Effector CD8-positive, alpha-beta T cell (primary cell): ENCODE measurements around the gene ST6GALNAC6.
"Not testable (repeated sequence)": the region's sequence is repeated elsewhere in the genome, so short reads cannot be mapped to it uniquely, and the experiment has no call there.

Experiments
- DNase-seq: peaks from one replicate; lab custom pipeline; 2025; lab: John Stamatoyannopoulos, UW

The ST6GALNAC6 gene

DNA sequence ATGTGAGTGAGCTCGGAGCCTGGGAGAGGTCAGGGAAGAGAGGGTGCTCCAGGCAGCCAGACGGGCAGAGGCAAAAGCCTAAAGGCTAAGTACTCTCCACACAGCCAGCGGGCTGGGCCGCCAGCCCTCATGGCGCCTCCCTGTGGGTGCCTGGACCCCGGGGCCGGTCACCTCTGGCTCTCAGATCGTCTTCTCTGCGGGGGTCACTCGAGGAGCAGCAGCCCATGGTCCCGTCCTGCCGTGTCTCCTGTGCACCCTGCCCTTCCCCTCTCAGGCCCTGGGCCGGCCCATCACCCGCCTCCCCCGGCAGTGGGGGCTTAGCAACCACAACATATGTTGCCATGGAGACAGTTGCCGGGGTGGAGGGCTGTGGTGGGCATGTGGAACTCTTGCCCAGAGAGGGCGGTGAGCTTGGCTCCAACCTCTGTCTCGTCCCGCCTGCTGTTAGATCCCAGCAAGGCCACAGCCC, 26.1 kb downstream of the ST6GALNAC6 start:
- no peak for DNase-seq

- no peak for DNase-seq
Observed at GRCh38 chr9:127872369-127873222, 26.8 kb downstream of the ST6GALNAC6 start.

- no peak for DNase-seq
Observed at GRCh38 chr9:127871531-127871930, 27.9 kb downstream of the ST6GALNAC6 start.

DNA sequence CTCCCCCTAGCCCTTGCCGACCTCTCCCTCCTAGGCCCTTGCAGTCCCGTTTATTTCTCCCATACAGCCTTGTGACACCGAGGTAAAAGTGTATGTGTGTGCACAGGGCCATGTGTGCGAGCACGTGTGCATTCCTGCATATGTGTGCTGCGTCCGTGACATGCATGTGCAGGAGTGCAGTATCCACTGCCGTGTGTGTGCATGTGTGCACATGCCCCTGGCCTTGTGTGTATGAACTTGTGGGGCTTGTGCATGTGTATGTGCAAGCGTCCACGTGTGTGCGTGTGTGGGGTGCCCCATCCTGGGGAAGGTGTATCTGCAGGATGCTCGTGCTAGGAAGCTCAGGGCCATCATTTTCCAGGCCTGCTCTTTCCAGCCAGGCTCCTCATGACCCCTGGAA, 28.5 kb downstream of the ST6GALNAC6 start:
- no peak for DNase-seq

GRCh38 chr9:127870153-127870491, 29.3 kb downstream of the ST6GALNAC6 start:
- DNase-seq = not testable (repeated sequence)

DNA sequence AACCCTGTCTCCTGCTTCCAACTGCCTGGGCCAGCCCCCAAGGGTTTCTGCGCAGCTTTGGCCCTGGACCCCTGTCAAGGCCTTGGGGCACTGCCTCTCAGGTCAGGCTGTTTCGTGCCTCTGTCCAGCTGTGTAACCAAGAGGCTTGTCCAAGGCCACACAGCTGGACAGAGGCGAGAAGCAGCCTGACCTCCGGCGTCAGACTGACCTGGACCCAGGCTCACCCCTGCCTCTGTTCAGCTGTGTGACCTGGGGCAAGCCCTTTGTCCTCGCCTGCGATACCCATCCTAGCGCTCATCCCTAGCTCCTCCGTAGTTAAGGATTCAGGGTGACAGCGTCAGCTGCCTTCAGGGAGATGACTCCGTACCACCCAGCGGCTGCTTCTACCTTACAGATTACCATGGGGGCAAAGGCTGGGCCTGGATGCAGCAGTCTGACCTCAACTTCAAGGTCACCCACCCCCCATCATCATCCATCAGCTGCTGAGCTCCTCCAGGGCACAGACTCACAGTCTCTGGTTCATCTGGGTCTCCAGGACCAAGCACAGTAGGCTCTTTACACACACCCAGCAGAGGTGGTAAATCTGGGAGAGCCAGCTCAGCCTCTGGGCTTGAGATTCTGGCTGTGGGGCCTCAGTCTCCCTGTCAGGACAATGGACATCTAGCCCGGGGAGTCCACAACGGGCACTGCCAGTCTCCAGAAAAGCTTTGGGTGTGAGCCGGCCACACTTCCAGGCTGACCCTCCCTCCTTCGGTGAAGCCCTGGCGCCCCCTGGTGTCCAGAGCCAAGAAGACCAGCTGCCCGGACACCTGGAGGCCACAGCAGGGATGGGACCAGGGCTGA, 29.9 kb downstream of the ST6GALNAC6 start:
- DNase-seq = peak; percentile 75

DNA sequence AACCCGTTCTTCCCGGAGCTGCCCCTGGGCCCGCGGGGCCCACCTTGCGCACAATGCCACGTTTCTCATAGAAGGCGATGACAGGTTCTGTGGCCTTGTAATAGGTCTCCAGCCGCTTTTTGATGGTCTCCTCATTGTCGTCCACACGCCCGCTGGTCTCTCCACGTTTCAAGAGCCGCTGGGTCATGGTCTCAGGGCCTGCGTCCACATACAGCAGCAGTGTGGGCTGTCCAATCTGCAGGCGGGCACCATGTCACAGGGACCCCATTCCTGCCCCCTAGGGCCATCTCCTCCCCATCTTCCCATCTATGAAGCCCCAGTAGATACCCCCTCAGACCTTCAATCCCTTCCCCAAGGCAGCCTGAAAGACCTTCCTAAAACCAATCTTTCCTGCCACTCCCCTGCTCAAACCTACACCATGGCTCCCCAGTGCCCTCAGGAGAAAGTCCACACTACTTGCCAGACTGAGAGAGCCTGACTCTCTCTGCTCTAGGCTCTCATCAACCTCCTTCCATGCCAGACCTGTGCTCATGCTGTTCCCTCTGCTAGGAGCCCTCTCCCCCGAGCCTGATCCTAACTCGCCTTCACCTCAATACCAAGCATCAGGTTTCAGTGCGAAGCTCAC, 31.0 kb downstream of the ST6GALNAC6 start:
- no peak for DNase-seq

DNA sequence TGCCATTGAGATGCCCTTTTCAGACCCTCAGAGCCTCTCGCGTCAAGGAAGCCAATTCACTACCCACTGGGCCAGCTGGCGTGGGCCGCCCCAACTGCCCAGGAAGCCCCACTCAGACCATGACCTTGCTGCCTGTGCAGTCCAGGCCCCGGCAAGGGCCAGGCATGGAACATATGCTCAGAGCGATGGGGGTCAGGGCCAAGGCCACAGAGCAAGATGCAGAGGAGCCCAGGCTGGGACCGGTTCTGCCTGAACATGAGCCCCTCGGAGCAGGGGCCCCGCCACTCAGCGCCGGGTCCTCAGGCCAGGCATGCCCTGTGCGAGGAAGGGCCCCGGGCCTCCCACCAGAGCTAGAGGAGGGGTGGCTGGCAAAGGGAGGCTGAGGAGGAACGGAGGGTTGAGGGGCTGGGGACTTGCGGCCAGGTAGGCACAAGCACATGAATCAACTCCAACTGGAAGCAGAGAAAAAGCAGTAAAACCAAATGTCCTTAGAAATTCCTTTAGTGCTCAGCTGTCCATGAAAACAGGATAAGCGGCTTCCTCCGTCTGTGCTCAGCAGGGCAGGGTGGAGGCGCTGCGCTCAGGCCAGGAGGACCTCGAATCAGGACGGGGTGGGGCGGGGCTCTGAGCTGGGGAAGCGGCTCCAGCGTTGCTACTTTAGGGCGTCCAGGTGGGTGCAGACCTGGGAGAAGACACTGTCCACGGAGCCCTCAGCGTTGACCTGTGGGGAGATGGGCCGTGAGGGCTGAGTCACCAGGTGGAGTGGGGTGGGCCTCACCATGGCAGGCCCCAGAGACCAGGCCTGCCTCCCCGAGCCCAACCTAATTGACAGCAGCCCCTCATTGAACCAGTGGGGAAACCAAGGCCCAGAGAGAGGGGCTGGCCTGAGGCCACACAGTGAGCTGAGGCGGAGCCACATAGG, 31.8 kb downstream of the ST6GALNAC6 start:
- no peak for DNase-seq

DNA sequence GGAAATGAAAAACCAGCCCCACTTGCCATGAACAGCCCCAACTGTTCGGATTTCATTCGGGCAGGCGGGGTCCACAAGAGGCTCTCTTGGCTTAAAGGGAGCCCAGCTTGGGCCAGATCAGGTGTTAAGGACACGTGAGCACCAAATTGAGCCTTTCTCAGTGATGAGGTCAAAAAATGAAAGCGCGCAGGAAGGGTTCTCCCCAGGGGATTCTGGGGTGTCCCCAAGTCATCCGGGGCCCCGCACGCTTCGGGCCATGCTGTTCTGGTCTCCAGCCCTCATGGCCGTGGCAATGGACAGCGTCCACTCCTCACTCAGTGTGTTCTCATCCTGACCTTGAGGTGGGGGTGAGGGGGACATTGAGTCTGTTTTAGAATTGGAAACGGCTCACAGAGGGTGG, 32.9 kb downstream of the ST6GALNAC6 start:
- DNase-seq = no peak

DNA sequence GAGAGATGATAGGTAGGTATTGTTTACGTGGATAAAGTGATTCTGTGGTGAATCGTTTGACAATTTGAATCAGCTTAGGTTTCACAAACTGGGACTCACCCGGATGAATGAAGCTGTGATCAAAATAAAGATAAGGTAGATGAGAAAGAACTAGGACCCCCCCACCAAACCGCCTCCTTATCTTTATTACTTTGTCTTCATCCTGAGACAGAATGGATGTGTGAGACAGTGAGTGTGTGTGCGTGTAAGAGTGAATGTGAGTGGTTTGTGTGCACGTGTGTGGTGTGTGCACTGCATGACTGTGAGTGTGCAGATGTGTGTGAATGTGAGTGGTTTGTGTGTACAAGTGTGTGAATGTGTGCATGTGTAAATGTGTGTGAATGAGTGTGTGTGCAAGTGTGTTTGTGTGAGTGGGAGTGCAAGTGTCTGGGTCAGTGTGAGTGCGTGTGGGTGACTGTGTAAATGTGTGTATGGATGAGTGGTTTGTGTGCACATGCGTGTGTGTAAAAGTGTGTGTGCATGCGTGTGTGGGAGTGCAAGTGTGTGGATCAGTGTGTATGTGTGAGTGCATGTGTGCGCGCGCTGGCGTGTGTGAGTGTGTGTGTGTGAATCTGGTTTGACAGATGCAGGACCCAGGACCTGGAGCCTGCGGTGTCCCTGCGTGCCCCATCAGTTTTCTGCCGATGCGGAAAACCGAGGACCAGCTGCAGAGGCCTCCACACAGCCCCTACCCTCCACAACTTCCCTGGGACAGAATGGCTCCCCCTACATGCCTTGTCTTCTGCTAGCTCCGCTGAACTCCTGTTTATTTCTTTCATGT, 33.5 kb downstream of the ST6GALNAC6 start:
- DNase-seq = no peak

- no peak for DNase-seq
Observed at GRCh38 chr9:127863191-127863621, 36.2 kb downstream of the ST6GALNAC6 start.

DNA sequence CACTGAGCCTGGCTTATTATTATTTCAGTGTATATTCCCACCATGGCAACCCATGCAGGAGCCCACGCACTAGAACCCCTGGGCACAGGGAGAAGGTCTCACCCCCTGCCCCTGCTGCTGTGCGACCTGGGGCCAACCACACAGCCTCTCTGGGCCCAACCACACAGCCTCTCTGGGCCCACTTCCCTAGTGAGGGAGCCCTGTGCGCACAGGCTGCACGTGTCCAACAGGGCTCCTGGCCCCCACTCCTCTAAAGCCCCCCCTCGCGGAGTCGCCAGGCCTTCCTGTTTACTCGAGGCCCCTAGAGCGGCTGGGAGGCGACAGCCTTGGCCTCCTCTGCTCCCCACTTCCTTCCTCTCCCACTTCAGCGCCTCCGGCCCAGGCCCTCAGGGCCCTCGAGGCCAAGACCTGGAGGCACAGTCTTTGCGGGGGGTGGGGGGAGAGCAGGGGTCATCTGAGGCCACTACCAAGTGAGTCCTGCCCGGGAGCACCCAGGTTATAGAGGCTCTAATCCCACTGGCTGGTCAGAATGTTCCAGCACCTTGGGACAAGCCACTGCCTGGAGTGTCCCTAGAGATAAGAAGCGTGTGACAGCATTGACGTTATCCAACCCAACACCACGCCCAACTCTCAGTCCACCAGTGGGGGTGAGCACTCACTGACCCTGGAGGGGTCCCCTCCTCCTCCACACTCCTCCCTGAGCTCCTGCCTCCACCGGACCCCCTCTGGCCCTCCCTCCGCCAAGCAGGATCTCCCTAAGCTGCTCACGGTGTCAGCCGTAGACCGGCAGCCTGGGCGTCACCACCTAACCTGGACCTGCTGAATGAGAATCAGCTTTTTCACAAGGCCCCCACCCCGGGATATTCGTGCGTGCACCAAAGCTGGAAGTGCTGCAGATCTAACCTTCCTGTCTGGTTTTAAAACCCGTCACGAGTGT, 37.1 kb downstream of the ST6GALNAC6 start:
- no peak for DNase-seq

- DNase-seq = no peak
Observed at GRCh38 chr9:127860779-127861178, 38.6 kb downstream of the ST6GALNAC6 start.

DNA sequence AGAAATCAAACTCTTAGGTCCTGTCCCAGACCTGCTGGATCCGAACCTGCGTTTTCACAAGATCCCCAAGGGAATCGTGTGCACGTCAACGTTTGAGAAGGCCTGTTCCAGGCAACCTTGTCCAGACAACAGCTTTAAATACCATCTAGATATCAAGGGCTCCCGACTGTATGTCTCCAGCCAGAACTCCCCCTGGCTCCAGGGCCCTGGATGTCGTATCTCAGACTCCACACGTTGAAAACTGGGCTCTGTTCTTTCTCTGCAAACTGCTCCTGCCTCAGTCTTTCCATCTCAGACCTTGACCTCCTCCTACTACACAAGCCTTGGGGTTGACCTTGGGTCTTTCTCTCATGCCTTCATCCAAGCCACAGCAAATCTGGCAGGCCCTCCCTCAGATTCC, 39.1 kb downstream of the ST6GALNAC6 start:
- no peak for DNase-seq

DNA sequence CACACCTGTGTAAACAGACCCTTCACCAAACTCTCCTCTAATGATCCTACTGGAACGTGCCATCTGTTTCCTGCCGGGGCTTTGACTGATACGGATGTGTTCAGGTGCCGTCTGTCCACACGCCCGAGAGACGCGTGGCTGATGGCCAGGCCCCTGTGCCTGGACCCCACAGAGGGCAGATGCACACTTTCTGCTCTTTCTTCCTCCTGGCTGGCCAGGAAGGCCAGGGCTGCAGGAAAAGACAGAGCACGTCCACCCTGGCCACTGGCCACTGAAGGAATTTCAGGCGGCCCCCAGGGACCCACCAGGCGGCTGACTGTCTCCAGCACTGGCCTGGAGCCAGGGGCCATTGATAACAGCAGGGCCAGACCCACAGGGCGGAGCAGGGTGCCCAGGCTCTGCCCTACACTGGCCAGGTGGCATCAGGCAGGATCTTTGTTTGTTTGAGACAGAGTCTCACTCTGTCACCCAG, 41.3 kb downstream of the ST6GALNAC6 start:
- DNase-seq = no peak

DNA sequence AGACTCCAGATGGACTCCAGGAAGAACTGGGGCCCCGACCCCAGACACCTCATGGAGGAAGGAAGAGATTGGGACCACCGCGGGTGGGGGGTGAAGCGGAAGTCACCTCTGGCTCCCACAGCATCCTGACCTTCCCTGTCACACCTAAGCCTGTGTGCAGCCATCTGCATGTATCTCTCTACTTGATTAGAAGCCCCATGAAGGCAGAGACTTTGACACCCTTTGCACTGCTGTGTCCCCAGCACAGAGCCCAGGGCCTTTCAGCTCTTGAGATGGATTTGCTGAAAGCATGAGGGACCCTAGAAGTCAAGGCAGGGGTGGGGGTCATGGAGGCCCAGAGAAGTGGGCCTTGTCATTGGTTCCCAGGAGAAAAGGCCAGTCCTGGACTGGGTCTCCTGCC, 42.1 kb downstream of the ST6GALNAC6 start:
- DNase-seq = no peak

- no peak for DNase-seq
Observed at GRCh38 chr9:127856729-127857116, 42.7 kb downstream of the ST6GALNAC6 start.

DNA sequence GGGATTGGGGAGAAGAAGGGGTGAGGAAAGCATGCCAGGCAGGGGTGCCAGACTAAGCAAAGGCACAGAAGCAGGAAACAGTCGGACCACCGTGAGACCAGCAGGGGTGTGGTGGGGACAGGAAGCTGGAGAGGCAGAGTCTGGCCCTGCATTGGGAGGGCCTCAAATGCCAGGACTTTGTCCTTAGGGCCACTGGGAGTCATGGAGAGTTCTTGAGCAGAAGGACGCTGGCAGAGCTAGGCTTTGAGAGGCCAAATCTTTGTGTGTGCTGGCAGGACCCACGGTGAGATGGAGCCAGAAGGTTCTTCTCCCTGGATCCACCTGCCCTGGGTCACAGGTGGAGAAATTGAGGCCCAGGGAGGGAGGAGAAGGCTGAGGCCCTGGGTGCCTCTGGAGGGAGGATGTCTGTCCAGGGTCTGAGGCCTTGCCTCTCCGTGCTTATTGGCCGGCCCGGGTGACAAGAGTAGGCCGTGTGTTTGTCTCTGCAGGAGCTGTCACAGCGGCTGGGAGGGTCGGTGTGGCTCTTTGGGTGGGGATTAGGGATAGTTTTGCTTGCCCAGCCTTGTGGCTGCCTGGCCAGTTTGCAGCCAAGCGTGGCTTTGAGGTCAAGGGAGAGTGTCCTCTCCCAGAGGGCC, 43.2 kb downstream of the ST6GALNAC6 start:
- DNase-seq = no peak

DNA sequence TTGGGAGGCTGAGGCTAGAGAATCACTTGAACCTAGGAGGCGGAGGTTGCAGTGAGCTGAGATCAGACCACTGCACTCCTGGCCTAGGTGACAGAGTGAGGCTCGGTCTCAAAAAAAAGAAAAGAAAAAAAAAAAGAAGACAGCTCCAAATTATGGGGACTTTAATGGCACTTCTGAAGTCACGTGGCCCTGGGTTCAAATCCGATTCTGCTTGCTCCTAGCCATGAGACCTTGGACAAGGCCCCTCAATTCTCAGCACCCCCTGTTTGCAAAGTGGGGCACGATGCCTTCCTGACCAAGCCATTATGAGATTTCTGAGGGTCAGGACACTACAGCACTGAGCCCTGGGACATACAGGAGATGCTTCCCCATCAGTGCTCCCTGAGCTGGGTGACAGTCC, 43.9 kb downstream of the ST6GALNAC6 start:
- DNase-seq = no peak
